HCT116 (cell line): ENCODE measurements around the gene SIPA1L3. TPM values are rescaled to one million over a fixed set of nuclear protein-coding genes. Genes with fewer than 3 reads are reported as not detected.

Experiments
- ATAC-seq: fragments of 200-7000 bp; cut with Tn5 transposase; 2 replicates; pipeline ENCODE4 v1.9.1; 2020; ENCODE audit warnings: mild to moderate bottlenecking, moderate library complexity
- BruUV-seq: library from RNA; stranded (reverse); fragments of 400-500 nt; replicated peaks from 2 replicates; lab custom pipeline; 2021; lab: Mats Ljungman, UMichigan
- CTCF ChIA-PET: fragments of 300-600 bp; sonication (Branson Sonifier 250); formaldehyde crosslinking; loops from one replicate; lab custom pipeline; 2021; ENCODE audit warnings: antibody characterized with exemption; lab: Charles Lee
- POLR2A ChIA-PET: fragments of 300-600, 350-600 bp; sonication (Branson Sonifier 250); formaldehyde crosslinking; loops from one replicate; lab custom pipeline; 2021; ENCODE audit warnings: antibody characterized with exemption; lab: Charles Lee
- RAD21 ChIA-PET, 2 experiments: fragments of 300-600 bp; sonication (Branson Sonifier 250); formaldehyde crosslinking; loops; one replicate each; lab custom pipeline; 2023; ENCODE audit warnings: low total read pairs in 2 of 2; ENCODE audit not compliant: uncharacterized antibody in 2 of 2, unreplicated experiment in 2 of 2, low non-redundant PET in 1 of 2; lab: Charles Lee
- DNase-seq: peaks from one replicate; pipeline ENCODE4 v3.0.0-alpha.2; 2010; ENCODE audit warnings: low read depth, low spot score
- H2AFZ ChIP-seq: fragments of 200-600 bp; shearing (Covaris generic), sonication (generic); 2 replicates; pipeline ENCODE4 v1.6.1; 2017; ENCODE audit warnings: low read depth, mixed run types, mixed read lengths, antibody characterized with exemption, low read length; ENCODE audit not compliant: poor library complexity, severe bottlenecking
- H3K27ac ChIP-seq: 2 replicates; pipeline ENCODE4 v1.5.1; 2012; ENCODE audit warnings: low read depth, low read length
- H3K27me3 ChIP-seq: fragments of 200-600 bp; sonication (generic); 2 replicates; pipeline ENCODE4 v1.6.1; 2016; ENCODE audit warnings: mixed run types, low read length, mixed read lengths; ENCODE audit not compliant: insufficient read depth
- H3K36me3 ChIP-seq, 2 experiments: fragments of 200-500 bp in 1 of 2; fragments of 200-600 bp in 1 of 2; sonication (Bioruptor generic) in 1 of 2; sonication (generic) in 1 of 2; 2 replicates each; pipeline versions ENCODE4 v1.5.1 to v1.6.1; 2014 to 2016; ENCODE audit warnings: low read length in 2 of 2, inconsistent platforms in 1 of 2, mixed read lengths in 1 of 2, mixed run types in 1 of 2; ENCODE audit not compliant: insufficient read depth in 2 of 2, control insufficient read depth in 1 of 2
- H3K4me1 ChIP-seq, 2 experiments: fragments of 200-600 bp in 1 of 2; sonication (generic) in 1 of 2; 2 replicates each; pipeline versions ENCODE4 v1.5.1 to v1.6.1; 2012 to 2017; ENCODE audit warnings: low read length in 2 of 2, inconsistent platforms in 1 of 2, mild to moderate bottlenecking in 1 of 2, mixed read lengths in 1 of 2, mixed run types in 1 of 2, moderate library complexity in 1 of 2; ENCODE audit not compliant: insufficient read depth in 2 of 2, control insufficient read depth in 1 of 2
- H3K4me2 ChIP-seq: fragments of 200-600 bp; sonication (generic); 2 replicates; pipeline ENCODE4 v1.6.1; 2017; ENCODE audit warnings: mixed run types, low read length, mixed read lengths
- H3K4me3 ChIP-seq, 2 experiments: fragments of 200-600 bp in 1 of 2; sonication (generic) in 1 of 2; replicated peaks in 1 of 2; 2 replicates each; pipeline ENCODE4 v1.5.1; 2011 to 2016; ENCODE audit warnings: low read length in 2 of 2, control low read depth in 1 of 2, low read depth in 1 of 2, mild to moderate bottlenecking in 1 of 2, mixed read lengths in 1 of 2, mixed run types in 1 of 2
- H3K79me2 ChIP-seq: fragments of 200-600 bp; sonication (generic); 2 replicates; pipeline ENCODE4 v1.6.1; 2017; ENCODE audit warnings: mild to moderate bottlenecking, mixed run types, low read length, moderate library complexity, mixed read lengths; ENCODE audit not compliant: insufficient read depth
- H3K9ac ChIP-seq: fragments of 200-600 bp; sonication (generic); 2 replicates; pipeline ENCODE4 v1.6.1; 2016; ENCODE audit warnings: low read length, mixed read lengths
- H3K9me2 ChIP-seq: fragments of 200-600 bp; sonication (generic), shearing (Covaris generic); 2 replicates; pipeline ENCODE4 v1.6.1; 2017; ENCODE audit warnings: mixed run types, mild to moderate bottlenecking, moderate library complexity; ENCODE audit not compliant: insufficient read depth
- H3K9me3 ChIP-seq, 2 experiments: fragments of 200-500 bp in 1 of 2; fragments of 200-600 bp in 1 of 2; sonication (Bioruptor generic) in 1 of 2; sonication (generic) in 1 of 2; 2 replicates each; pipeline ENCODE4 v1.6.1; 2014 to 2017; ENCODE audit warnings: low read length in 2 of 2, mixed read lengths in 2 of 2, inconsistent platforms in 1 of 2, low read depth in 1 of 2, mild to moderate bottlenecking in 1 of 2, mixed run types in 1 of 2, moderate library complexity in 1 of 2; ENCODE audit not compliant: control insufficient read depth in 1 of 2, insufficient read depth in 1 of 2
- H4K20me1 ChIP-seq: fragments of 200-600 bp; sonication (generic), shearing (Covaris generic); 2 replicates; pipeline ENCODE4 v1.6.1; 2017; ENCODE audit warnings: mixed run types, mild to moderate bottlenecking, moderate library complexity; ENCODE audit not compliant: insufficient read depth
- ATF3 ChIP-seq: IDR thresholded peaks from 2 replicates; pipeline ENCODE4 v1.6.1; 2012
- CEBPB ChIP-seq: IDR thresholded peaks from 2 replicates; pipeline ENCODE4 v1.6.1; 2012; ENCODE audit warnings: low read depth
- EGR1 ChIP-seq: IDR thresholded peaks from 2 replicates; pipeline ENCODE4 v1.6.1; 2012; ENCODE audit warnings: low read depth
- ELF1 ChIP-seq: IDR thresholded peaks from 2 replicates; pipeline ENCODE4 v1.6.1; 2012; ENCODE audit warnings: low read depth, borderline replicate concordance
- EZH2 ChIP-seq: fragments of 200-600 bp; sonication (generic); IDR thresholded peaks from 2 replicates; pipeline ENCODE4 v1.6.1; 2017; ENCODE audit warnings: antibody characterized with exemption, mixed run types
- EZH2phosphoT487 ChIP-seq: fragments of 200-600 bp; IDR thresholded peaks from 2 replicates; pipeline ENCODE4 v1.6.1; 2018; ENCODE audit warnings: antibody characterized with exemption, borderline replicate concordance
- JUND ChIP-seq: IDR thresholded peaks from 2 replicates; pipeline ENCODE4 v1.6.1; 2012
- POLR2A ChIP-seq: IDR thresholded peaks from 2 replicates; pipeline ENCODE4 v1.7.0; 2011; ENCODE audit warnings: borderline replicate concordance; ENCODE audit not compliant: insufficient read depth, insufficient read length; ENCODE audit errors: extremely low read depth
- POLR2AphosphoS5 ChIP-seq: IDR thresholded peaks from 2 replicates; pipeline ENCODE4 v1.6.1; 2011; ENCODE audit warnings: mild to moderate bottlenecking, low read depth, low read length, moderate library complexity
- RAD21 ChIP-seq: IDR thresholded peaks from 2 replicates; pipeline ENCODE4 v1.6.1; 2012; ENCODE audit warnings: low read depth, mild to moderate bottlenecking
- REST ChIP-seq: IDR thresholded peaks from 2 replicates; pipeline ENCODE4 v1.6.1; 2012; ENCODE audit warnings: low read depth
- SIN3A ChIP-seq: IDR thresholded peaks from 2 replicates; pipeline ENCODE4 v1.6.1; 2012; ENCODE audit warnings: low read depth
- SP1 ChIP-seq: IDR thresholded peaks from 2 replicates; pipeline ENCODE4 v1.6.1; 2012; ENCODE audit warnings: low read depth
- TCF7L2 ChIP-seq: IDR thresholded peaks from 2 replicates; pipeline ENCODE4 v1.7.0; 2011; ENCODE audit warnings: borderline replicate concordance, inconsistent platforms; ENCODE audit not compliant: insufficient read depth, insufficient read length; ENCODE audit errors: extremely low read depth
- YY1 ChIP-seq: IDR thresholded peaks from 2 replicates; pipeline ENCODE4 v1.6.1; 2011; ENCODE audit warnings: low read length, low read depth, moderate library complexity, mild to moderate bottlenecking; ENCODE audit not compliant: insufficient replicate concordance; ENCODE audit errors: extremely low read depth
- ZBTB33 ChIP-seq: IDR thresholded peaks from 2 replicates; pipeline ENCODE4 v1.6.1; 2011; ENCODE audit warnings: mild to moderate bottlenecking, low read length, moderate library complexity; ENCODE audit not compliant: insufficient replicate concordance; ENCODE audit errors: extremely low read depth
- ZFX ChIP-seq: fragments of 450-650 bp; IDR thresholded peaks from 2 replicates; pipeline ENCODE4 v1.6.1; 2017
- ZNF274 ChIP-seq: fragments of 200-500 bp; sonication (Bioruptor generic); IDR thresholded peaks from 2 replicates; pipeline ENCODE4 v1.6.1; 2014; ENCODE audit warnings: mild to moderate bottlenecking, low read depth, low read length, inconsistent platforms
- intact Hi-C: fragments of 100-400 bp; cut with micrococcal nuclease; formaldehyde crosslinking; loops from 2 replicates; pipeline ENCODE4 v1.10.0; 2022
- total RNA-seq: library from RNA; stranded (reverse); gene quantifications from one replicate; pipeline ENCODE4 v1.2.1, GENCODE V29; 2021; ENCODE audit not compliant: unreplicated experiment
- TF ChIP-seq, protein P1 (sequence below), 3 experiments: fragments of 200-600 bp in 1 of 3; sonication (generic) in 1 of 3; IDR thresholded peaks in 2 of 3; conservative IDR thresholded peaks in 1 of 3; 2 replicates each; pipeline ENCODE4 v1.5.1; 2012 to 2017; ENCODE audit warnings: low read depth in 2 of 3, low read length in 2 of 3, antibody characterized with exemption in 1 of 3, borderline replicate concordance in 1 of 3, control low read depth in 1 of 3, mild to moderate bottlenecking in 1 of 3, mixed read lengths in 1 of 3, mixed run types in 1 of 3, moderate library complexity in 1 of 3; ENCODE audit not compliant: insufficient read depth in 1 of 3

SIPA1L3 gene
- total RNA-seq, 1 experiment from 2014 or later = 41.8 TPM

- RAD21 ChIA-PET = no interaction called here
- Histone ChIP-seq H3K9ac (no peak overlapping the region), H3K27me3 (no peaks in the 10 kb centered on the region), H3K4me2 (no peak overlapping the region), H3K79me2 (no peaks in the 10 kb centered on the region), H3K9me2 (no peaks in the 10 kb centered on the region), H3K4me1 (peaks cover 0 to 8% of the 10 kb centered on the region in 2 experiments; a peak in 1 of 4 replicates), H3K4me3 (no peak overlapping the region), H4K20me1 (no peaks in the 10 kb centered on the region), H3K36me3 (no peaks in the 10 kb centered on the region), H3K9me3 (no peaks in the 10 kb centered on the region), H3K27ac (no peak overlapping the region), H2AFZ (no peak overlapping the region)
- ATAC-seq = no peak
- no TSS peak for BruUV-seq
- intact Hi-C loops = loop anchor here (5.0 kb wide), 1 partner anchor 784 kb away; no protein-coding TSS in a partner anchor
- CTCF ChIA-PET = no interaction called here
- TF ChIP-seq POLR2AphosphoS5 (no peak), EZH2 (no peak), TCF7L2 (no peak), EZH2phosphoT487 (no peak), ATF3 (no peak), RAD21 (no peak), ZFX (no peak), SP1 (no peak), ZNF274 (no peak), EGR1 (no peak), CEBPB (no peak), ZBTB33 (no peak), YY1 (no peak), ELF1 (no peak), POLR2A (no peak), SIN3A (no peak), REST (no peak), JUND (no peak)
- TF ChIP-seq, protein P1, sequence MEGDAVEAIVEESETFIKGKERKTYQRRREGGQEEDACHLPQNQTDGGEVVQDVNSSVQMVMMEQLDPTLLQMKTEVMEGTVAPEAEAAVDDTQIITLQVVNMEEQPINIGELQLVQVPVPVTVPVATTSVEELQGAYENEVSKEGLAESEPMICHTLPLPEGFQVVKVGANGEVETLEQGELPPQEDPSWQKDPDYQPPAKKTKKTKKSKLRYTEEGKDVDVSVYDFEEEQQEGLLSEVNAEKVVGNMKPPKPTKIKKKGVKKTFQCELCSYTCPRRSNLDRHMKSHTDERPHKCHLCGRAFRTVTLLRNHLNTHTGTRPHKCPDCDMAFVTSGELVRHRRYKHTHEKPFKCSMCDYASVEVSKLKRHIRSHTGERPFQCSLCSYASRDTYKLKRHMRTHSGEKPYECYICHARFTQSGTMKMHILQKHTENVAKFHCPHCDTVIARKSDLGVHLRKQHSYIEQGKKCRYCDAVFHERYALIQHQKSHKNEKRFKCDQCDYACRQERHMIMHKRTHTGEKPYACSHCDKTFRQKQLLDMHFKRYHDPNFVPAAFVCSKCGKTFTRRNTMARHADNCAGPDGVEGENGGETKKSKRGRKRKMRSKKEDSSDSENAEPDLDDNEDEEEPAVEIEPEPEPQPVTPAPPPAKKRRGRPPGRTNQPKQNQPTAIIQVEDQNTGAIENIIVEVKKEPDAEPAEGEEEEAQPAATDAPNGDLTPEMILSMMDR (IDR thresholded peaks at IDR 0.05 in 2 of 3, conservative IDR thresholded peaks at IDR 0.05 in 1 of 3; ENCODE audit: borderline replicate concordance in 1 of 3, insufficient read depth in 1 of 3, low read depth in 2 of 3, low read length in 2 of 3) = no peak
- DNase-seq = no peak
- POLR2A ChIA-PET = no interaction called here
Observed at GRCh38 chr19:37896180-37896579, 10.8 kb upstream of the SIPA1L3 start.
